Adrenal gland (tissue), 5 donors: ENCODE measurements around the gene TGFBRAP1.

Source experiments
- POLR2A ChIP-seq, 2 donors: fragments of 450-650 bp; IDR thresholded peaks; one replicate each; pipeline ENCODE4 v1.6.1; 2017; ENCODE audit warnings: antibody characterized with exemption in 2 of 2, mild to moderate bottlenecking in 2 of 2, moderate library complexity in 1 of 2
- TF ChIP-seq, protein P1 (sequence below), 6 experiments: fragments of 450-650 bp in 4 of 6; fragments of 200-600 bp in 2 of 6; sonication (generic) in 1 of 6; IDR thresholded peaks; 1 replicate in 5 of 6; 2 replicates in 1 of 6; pipeline versions ENCODE4 v1.5.1 to v1.8.0; 2016 to 2021; ENCODE audit warnings: antibody characterized with exemption in 6 of 6, mild to moderate bottlenecking in 2 of 6, moderate library complexity in 1 of 6
- donor health status: DM: no; HTN: no; CAD: no.

DNA sequence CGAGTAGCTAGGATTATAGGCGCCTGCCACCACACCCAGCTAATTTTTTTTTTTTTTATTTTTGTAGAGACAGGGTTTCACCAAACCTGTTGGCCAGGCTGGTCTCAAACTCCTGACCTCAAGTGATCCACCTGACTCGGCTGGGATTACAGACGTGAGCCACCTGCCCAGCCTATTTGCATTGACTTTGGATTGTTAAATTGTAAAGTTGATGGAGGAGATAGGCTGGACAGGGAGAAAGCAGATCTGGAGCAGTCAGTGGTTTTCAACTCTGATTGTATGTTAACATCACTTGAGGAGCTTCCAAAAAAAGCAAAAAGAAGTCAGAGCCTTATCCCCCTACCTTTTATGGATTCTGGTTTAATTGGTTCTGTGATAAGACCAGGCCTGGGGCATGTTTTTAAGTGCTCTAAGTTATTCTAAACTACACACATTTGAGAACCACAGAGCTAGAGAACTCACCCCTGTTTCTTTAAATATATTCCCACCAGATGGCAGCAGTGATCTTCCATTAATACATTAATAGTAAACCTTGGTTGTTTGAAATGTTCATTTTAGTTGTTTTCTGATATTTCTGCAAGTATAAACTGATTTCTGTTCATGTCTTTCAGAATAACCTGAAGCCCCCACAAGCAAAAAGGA is 15.3 kb upstream of the TGFBRAP1 start:
- TF ChIP-seq, protein P1, sequence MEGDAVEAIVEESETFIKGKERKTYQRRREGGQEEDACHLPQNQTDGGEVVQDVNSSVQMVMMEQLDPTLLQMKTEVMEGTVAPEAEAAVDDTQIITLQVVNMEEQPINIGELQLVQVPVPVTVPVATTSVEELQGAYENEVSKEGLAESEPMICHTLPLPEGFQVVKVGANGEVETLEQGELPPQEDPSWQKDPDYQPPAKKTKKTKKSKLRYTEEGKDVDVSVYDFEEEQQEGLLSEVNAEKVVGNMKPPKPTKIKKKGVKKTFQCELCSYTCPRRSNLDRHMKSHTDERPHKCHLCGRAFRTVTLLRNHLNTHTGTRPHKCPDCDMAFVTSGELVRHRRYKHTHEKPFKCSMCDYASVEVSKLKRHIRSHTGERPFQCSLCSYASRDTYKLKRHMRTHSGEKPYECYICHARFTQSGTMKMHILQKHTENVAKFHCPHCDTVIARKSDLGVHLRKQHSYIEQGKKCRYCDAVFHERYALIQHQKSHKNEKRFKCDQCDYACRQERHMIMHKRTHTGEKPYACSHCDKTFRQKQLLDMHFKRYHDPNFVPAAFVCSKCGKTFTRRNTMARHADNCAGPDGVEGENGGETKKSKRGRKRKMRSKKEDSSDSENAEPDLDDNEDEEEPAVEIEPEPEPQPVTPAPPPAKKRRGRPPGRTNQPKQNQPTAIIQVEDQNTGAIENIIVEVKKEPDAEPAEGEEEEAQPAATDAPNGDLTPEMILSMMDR (IDR thresholded peaks at IDR 0.05) = peak in 5 of 6 experiments; percentile 35 to 61 (median 51)
- no peak for TF ChIP-seq POLR2A (IDR thresholded peaks at IDR 0.05)
